NCI-H1092 (cell line): ENCODE results near the gene CACHD1.
A peak's percentile ranks its signal among the peaks of the same experiment; 100 is the strongest.

Experiments used
- DNase-seq: peaks from one replicate; lab custom pipeline; 2025; lab: John Stamatoyannopoulos, UW

CACHD1 gene

DNA sequence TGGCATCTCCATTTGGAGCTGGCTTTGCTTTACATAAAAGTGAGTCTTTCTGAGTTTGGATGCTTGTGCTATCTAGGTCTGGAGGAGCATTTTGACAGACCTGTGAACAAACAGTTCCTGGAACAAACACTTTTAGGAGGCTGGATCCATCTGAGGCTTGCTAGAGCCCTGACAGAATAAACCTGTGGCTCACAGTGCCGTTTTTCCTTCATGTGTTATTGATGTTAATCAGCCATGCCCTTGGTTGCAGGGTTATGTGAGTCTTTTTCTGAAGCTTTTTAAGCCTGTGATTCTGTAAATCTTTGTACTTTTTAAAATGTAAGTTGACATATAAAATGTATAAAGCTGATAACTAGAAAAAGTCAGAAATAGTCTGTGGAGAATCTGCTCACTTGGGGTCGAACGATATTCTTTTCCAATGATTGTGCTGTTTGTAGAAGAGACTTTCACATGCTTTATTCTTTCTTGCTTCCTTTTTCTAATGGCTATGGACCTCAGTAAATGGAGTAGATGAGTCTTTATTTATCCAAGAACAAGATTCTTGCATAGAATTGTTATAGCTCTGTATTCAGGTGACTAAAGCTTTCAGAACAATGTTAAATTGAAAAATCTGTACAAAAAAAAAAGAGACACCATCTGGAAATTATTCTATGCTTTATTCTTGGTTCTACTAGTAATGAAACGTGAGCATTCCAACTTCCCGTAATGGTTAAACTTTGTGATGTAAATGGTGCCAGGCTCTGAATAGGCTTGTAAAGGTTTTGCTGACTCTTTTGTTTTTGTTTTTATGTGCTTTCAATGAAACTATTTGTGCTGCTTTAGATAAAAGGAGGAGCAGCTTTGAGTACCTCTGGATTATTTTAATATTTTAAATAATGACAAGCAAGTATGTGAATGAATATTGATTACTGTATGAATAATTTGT is 53.7 kb downstream of the CACHD1 start:
- no peak for DNase-seq

DNA sequence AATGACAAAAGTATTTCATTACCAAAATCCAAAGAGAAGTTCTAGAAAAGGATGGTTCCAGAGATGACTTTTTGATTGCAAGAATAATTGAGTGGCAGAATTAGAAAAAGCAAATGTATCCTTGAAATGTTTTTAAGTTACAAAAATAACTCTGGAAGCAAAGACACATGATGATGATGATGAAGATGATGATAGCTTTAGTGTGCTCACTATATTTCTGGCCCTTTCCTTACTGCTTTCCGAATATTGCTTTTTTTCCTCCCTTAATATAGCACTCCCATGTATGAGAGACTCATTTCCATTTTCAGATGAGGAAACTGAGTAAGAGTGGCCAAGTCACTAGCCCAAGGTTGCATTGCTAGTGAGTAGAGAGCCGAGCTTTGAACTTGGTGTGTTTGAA is 54.7 kb downstream of the CACHD1 start:
- DNase-seq: no peak

DNA sequence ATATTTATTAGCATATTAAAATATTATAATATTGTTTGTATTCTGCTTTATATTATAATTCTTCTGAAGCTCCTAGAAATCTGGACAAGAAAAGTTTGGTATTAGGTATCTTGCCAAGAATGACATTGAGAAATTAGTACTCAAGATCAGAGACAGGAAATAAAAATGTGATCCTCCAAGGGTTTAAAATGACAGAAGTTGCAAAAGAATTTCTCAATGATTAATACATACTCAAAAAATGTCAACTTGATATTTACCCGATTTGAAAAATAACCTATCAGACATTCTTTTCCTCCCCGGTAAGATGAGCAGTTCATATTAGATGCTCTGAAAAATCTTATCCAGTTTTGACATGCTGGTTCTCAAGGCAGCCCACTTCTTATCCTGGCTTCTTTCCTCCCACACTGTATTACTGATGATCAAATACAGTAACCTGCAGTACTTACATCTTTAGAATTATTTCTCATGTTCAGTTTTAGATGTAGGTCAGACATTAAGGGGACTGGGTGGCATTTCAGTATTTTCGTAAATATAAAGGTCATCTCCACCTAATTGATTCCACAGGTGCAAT is 55.3 kb downstream of the CACHD1 start:
- DNase-seq: no peak

DNA sequence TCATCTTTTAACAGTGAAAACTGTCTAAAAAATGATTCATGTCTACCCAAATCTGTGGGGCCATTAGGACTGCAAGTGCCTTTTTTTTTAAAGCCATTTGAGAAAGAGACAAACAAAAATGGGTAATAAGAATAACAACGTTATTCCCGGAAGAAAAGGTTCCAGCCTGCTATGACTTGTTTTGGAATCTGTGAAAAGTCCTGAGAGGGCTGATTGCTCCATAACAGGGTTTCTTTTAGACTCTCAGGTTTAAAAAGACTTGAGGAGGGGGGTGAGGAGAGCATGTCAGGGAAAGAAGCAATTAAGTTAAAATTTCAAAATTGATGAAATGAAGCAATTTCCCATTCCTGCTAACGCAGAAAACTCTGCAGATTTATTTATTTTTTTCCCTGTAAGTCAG is 56.4 kb downstream of the CACHD1 start:
- DNase-seq: no peak

DNA sequence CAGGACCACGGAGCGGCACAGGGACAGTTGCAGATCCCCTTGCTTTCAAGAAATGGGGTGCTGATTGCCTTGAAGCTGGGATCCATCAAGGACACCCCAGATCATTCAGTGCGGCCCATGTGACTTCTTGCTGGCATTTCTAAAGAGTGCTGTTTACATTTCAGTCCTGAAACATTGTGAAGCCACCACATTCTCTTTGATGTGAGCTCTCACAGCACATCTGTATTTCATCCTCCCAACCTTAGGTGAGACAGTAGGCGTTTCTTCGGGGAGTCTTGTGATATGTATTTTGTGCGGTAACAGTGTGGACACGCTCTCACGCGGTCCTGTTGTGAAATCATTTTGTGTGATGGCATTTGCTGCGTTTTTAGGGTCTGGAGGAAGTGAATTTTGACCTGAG is 57.2 kb downstream of the CACHD1 start:
- DNase-seq: no peak

DNA sequence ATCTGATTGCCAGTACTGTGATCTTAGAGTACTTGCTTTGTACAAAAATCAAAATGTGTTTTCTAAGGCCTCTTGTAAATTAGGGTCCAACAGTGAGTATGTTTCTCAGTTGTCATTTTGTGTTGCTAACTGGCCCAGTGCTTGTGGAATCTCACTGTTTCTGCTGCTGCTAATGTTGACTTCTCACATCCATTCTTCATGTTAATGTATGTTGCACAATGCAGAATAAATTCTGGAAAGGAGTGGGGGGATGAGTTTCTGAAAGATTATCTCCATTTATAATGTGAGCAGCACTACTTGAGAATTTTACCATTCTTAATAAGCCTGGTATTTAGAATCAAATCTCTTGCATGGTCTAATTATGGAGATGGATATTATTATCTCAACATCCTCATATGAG is 57.9 kb downstream of the CACHD1 start:
- DNase-seq: no peak

DNA sequence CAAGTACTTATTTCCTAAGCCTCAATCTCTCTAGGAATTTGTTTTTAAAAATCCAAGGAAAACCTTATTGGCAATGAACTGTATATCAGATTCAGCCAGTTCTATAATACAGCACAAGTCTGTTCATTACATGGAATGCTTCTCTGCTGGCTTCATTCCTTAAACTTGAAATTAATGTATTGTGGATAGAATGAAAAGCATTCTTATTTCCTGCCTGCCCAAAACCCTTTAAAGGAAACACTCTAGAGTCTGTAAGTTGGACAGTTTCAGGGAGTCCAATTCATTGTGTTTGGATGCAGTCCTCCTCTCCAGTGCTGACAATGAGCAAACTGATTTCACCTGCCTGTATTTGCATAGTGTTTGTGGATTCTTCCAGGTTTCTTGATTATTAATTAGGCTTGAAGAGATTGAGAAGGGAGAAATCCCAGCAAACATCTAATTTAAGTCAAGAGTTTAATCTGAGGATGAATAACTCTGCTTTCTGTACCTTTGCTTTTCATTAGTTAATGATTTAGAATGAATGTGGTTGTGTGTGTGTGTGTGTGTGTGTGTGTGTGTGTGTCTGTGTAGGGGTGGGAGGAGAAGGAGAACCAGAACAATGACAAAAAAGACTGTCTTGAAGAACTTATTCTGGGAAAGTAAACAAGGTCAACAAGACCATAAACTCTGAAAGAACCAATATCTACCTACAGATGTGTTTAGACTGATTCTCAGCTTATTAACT is 61.2 kb downstream of the CACHD1 start:
- no peak for DNase-seq

DNA sequence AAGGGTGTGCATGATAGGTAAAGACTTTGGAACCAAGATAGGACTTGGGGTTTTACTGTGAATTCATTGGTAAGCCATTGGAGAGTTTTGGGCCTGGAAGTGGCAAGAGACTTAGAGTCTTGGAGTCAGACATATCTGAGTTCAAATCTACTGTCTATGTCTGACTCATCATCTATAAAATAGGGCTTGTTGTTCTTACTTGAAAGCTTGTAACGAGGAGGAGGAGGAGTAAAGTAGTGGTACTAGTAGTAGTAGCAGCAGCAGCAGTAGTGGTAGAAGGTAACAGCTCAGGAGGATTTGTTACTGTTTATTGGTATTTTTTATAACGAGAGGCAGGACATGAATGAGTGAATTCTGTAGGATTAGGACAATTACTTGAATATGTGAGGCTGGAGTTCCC is 62.7 kb downstream of the CACHD1 start:
- no peak for DNase-seq

DNA sequence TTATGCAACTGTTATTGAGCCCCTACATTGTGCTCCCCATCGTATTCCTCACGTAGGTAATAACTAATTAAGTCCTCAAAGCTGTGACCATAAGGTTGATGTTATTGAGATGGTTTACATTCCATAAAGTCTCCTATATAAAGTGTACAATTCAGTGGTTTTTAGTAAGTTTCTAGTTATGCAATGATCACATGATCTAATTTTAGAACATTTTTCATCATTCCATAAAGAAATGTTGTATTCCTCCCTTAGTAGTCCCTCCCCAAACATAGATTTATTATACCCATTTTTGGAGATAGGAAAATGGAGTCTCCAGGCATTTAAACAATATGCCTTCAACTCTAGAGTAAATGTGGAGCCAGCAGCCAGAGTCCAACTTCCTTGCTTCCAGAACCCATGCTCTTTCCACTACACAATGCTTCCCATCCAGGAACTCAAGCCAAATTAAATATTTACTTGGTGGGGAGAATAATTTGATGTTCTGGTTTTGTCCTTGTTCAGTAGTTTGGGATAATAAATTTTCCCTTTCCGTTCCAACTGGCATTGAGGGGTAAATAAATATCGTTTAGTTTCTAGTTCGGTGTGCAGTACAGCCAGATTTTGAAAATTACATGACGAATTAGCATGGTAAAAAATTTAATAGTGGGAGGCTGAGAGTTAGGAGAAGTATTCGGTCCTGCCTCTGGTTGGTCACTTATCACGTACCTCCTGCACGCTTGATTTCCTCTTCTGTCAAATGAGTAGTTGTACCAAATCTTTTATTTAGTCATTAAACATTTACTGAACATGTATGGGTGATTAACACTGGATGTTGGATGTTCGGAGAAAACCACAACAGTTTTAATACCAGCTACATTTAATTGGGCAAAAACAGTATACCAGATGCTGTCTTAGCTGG is 66.3 kb downstream of the CACHD1 start:
- DNase-seq: peak; percentile 39

DNA sequence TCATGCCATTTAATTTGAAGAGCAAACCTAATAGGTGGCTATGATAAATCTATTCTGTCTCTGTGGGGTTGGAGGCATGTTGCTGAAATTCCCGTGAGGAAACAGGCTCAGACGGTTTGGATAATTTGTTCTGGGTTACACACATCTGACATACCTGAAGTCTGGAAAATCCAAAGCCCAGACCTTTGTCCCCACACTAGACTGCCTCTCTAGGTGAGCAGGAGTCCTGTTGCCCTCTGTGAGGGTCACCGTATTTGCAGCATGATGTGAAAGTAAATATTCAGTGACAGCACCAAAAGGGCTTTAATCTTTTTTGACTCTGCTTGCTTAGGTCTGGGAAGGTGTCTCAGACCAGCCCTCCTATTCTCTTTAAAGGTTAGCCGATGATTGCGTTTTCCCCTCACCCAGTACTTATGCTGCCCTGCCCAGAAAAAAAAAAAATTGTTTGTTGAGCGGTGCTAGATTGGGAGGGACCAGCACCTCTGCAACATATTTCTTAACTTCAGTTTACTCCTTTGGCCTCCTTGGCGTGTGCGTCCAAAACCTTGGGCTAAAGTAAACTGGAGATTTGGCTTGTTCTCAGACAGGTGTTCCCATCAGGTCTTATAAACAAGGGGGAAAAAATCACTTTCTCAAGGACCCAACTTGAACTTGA is 67.0 kb downstream of the CACHD1 start:
- no peak for DNase-seq

DNA sequence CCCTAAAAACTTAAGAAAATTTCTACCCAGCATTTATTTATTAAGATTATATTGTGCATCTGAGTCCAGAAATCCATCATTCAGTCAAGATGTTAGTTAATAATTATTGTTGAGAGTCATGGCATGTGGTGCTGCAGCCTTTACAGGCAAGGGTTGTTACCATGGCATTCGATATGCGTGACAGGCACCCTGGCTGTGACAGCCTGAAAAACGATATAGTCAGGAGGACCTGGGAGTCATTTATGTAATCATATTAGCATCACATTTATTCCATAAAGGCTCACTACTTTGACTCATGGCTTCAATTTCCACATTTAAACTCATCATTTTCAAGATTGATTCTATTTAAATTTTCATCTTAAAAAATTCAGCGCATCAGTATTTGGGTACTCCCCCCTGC is 68.0 kb downstream of the CACHD1 start:
- DNase-seq: no peak

DNA sequence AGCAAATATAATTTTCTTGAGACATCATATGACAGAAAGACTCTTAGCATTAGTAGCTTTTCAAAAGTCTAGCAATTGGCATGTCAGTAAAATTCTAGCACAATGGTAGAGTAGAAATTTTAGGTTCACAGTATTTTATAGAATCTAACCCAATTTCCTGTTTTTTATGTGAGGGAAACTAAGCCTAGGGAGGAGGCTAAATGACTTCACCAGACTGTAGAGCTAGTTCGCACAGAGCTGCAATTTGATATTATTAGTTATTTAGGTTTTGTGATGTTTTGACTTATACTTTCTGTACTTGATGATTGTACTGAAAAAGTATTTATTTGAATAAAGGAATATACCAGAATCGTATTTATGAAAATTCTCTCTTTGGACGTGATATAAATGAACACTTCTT is 68.5 kb downstream of the CACHD1 start:
- no peak for DNase-seq

DNA sequence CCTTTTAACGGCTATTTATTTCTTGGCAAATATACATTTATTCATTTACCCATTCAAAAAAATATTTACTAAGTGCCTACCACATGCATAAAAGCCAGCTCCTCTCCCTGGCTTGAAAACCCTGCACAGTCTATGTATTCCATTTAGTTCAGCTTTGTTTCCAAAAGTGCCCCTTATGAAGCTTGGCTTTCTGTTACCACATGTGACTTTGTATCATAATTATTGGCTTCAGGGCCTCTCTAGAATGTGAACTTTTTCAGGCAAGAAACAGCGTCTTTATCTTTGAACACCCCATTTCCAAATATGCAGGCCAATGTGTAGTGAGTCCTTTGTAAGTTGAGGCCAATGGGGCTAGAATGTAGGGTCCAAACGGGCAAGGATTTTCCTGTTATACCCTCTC is 69.4 kb downstream of the CACHD1 start:
- no peak for DNase-seq

DNA sequence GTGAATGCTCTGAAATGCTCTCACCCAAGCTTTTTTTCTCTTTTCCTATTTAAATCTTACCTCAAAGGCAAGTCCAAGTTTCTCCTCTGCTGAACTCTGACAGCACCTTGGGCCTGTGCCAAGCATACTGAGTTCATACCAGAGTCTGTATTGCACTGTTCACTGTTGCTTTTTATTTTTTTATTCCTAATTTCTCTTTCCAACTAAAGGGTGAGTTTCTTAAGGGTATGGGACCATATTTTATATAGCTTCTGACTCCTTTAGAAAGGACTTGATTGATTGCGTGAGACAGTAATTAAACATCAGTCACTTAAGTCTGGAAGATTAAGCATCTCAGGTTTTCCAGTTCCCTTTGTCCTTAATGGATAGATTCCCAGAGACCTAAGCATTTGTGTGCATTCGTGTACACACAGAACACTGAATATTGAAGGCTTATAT is 69.9 kb downstream of the CACHD1 start:
- DNase-seq: no peak

DNA sequence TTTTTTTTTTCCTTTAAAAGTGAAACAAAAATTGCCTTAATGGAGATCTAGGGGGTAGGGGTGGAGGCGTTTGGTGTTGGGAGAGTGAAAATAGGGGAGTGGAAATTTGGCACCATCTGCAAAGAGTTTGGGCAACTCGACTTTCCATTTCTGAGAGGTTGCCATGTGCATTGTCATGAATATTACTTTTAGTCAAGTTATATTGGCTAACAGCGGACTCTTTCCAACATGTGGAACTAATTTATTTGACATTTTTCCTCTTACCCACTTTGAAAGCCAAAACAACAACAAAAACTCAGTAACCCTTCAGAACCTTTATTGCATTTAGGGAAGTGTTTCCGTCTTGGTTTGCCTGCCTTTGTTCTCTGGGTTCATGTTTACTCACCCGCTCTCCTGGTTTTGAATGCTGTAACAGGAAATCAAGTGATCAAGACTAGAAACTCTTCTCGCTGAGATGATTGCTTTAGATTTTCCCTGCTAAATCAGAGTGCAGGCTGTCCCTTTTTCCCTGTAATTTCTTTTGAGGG is 70.4 kb downstream of the CACHD1 start:
- DNase-seq: no peak

DNA sequence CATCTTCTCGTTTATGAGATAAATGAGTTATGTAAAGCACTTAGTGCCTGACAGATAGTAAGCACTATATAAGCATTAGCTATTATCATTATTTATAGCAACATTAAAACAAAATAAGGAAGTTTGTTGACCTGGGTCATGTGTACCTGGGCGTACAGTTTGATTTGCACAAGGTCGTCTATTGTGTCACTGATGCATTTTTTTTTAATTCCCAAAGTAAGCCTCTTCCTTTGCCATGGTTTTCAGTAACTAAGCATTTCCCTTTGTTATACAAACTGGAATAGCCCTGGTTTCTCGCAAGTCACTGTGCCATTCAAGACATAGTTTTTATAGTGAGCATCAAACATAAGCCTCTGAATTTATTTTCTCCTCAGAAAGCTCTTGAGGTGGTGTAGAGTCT is 72.2 kb downstream of the CACHD1 start:
- no peak for DNase-seq

DNA sequence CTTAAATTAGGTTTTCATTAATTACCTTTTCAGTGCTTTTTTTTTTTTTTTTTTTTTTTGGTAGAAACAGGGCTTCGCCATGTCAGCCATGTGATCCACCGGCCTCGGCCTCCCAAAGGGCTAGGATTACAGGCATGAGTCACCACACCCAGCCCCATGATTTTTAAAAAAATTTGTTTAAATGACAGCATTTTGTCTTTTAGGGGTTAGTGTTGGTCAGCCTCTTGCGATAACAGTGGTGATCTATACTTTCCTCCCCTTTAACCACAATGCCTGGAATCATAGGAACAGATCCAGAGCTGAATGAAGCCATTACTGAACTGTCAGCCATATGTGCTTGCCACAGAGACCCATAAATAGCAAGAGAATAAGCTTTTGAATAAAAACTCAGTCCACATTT is 73.9 kb downstream of the CACHD1 start:
- no peak for DNase-seq

DNA sequence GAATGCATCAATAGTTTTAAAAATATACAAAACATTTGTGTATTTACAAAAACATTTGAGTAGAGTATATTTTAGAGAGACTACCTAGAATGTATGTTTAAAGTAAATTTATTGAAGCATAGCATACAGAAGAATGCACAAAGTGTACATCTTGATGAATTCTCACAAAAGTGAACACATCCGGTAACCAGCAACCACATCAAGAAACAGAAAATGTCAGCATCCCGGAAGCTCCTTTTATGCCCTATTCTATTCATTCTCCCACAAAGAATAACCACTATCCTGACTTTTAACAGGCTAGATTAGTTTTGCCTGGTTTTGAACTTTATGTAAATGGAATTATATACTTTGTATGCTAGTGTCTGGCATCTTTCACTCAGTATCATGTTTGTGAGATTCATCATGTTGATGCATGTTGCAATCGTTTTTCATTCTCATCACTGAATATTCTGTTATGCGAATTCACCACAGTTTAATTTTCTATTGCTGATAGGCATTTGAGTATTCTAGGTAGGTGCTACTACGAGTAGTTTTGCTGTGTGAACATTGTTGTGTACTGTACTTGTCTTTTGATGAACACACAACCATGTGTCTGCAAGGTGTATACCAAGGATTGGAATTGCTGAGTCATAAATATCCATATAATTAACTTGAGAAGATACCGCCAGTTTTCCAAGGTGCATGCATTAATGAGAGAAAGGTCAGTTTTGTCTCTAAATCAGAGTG is 75.4 kb downstream of the CACHD1 start:
- no peak for DNase-seq

DNA sequence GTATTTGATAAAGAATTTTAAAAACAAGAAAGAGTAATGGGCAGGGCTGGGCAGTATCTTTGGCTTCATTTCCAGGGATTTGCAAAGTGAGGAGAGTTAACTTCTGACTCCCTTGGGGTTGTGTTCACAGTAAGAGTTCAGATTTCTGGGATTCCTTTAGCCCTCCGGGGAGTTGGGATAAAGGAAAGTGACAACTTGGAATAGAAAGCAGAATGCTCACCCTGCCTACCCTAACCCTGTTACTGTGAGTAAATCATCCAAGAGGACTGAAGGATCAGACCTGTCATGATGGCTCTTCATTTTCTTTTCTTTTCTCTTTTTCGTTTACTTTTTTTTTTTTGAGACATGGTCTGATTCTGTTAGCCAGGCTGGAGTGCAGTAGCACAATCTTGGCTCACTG is 76.1 kb downstream of the CACHD1 start:
- DNase-seq: no peak

DNA sequence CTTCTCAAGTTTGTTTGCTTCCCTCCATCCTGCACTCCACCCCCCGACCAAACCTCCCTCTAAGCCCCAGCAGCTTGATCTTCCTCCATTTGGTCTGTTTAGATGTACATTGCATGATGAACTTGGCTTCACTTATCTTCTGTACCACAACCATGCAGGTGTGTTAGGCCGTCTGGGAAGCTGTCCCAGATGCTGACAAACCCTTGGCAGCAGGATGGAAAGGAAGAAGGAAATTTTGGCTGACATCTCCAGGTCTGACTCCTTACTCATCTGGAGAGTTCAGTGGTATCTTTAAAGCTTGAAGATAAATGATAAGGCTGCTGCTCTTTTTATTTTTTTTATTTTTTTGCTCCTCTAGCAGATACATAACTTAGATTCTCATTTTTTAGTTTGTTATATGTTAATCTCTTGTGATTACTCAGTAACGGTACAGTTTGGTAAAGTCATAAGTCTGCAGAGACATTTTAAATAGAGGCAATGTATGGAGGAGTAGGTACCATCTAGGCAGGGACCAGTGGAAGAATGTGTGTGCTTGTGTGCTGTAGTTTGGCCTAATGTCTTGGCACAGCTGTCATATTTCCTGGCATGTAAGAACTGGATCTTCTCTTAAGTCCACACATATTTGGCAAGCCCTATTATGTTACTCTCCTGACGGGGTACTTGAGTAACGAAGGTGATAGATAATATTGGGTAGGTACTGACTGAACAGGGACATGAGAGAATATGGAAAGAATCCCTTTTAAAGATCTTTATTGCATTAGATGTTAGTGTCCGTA is 79.7 kb downstream of the CACHD1 start:
- DNase-seq: no peak
